ENCODE results near the gene ENTPD8.

ENTPD8 gene

DNA sequence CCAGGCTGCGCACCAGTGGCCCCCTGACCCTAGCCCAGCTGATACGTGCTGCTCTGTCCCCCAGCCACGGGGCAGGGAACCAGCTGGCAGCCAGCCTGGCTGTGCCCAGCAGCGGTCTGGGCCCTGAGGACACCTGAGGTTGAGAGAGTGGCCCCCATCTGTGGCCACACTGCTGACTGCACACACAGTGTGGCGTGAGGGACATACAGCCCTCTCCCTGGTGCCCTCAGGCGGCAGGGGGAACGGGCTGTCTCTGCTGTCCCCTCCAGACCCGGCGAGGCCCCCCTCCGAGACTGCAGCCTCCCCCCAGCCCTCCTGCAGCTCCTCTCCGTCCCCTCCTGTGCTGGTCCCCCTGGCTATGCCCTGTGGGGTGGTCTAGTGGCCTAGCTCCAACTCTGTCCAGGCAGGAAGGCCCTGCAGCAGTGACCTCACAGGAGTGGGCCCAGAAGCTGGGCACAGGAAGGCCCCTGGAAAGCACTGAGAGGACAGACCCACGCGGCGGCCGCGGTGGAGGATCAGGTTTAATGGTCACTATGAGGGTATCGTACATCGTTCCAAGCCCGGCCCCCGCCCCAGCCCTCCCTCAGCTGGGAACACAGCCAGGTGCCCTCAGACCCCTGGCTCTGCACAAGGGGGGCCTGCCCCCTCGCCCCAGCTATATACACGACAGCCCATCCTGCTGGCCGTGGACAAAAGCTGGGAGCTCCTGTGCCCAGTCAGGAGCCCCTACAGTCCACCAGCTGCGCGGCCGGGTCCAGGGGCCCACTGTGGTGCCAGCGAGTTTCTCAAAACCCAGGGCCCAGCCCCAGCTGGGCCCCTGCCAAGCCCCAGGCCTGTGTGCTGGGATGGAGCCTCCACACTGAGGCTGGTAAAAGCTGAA is 6.8 kb upstream of the ENTPD8 start:
- no peak for DNase-seq (ENCODE audit: low spot score)

DNA sequence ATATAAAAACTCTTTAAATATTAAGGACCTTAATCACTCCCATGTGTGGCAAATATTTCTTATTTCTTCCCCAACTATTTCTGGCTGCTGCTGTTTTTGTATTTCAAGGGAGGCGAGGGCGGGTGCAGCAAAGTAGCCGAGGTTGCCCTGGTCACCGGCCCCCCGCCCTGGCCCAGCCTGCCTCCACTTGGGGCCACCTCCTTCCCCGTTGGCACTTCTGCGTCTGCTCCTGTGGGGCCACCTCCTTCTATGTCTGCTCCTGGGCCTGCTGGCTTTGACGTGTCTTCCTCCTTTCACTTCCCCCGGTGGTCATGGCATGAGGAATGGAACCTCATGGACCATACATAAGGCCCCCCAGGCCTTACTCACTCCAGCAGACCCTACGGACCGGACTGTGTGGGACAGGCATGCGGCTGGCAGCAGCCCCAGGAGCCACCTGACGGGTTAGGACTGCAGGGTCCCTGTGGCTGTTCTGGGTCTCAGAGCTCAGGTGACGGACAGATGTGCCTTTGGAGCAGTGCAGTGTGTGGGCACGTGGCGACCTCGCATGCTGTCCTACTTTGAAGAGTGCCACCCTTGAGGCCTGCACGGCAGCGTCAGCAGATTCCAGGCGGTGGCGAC is 5.8 kb upstream of the ENTPD8 start:
- DNase-seq (ENCODE audit: low spot score): no peak

- DNase-seq (ENCODE audit: low spot score): no peak
Measured at GRCh38 chr9:137445930-137446431, 4.8 kb upstream of the ENTPD8 start.

DNA sequence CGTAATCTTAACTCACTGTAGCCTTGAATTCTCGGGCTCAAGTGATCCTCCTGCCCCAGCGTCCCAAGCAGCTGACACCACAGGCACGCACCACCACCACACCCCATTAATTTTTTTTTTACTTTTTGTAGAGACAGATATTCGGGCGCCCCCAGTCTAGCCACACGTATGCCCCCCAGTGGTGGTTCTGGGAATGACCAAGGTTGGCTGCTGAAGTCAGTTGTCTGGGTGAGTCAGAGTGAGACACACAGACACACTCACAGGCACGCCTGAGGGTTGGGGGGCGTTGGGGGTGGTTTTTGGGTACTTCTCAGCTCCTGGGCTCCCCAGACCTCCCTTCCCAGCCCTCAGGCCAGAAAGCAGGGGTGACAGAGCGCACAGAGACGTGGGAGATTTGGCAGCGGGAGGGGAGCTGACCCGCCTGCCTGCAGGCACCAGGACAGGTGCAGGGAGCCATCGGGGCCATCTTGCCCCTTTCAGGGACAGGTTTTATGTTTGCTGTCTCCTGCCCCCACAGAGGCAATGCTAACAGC is 4.2 kb upstream of the ENTPD8 start:
- peak; percentile 74 for DNase-seq (ENCODE audit: low spot score)

- no peak for DNase-seq (ENCODE audit: low spot score)
Measured at GRCh38 chr9:137444106-137444790, 3.1 kb upstream of the ENTPD8 start.

- DNase-seq (ENCODE audit: low spot score): no peak
Measured at GRCh38 chr9:137441935-137442321, 771 bp upstream of the ENTPD8 start.

- DNase-seq (ENCODE audit: low spot score): peak; percentile 1
Measured at GRCh38 chr9:137439158-137439714, 1.9 kb downstream of the ENTPD8 start.

GRCh38 chr9:137438591-137439157 is 2.5 kb downstream of the ENTPD8 start:
- no peak for DNase-seq (ENCODE audit: low spot score)

- peak; percentile 2 for DNase-seq (ENCODE audit: low spot score)
Measured at GRCh38 chr9:137437691-137438590, 3.2 kb downstream of the ENTPD8 start.

DNA sequence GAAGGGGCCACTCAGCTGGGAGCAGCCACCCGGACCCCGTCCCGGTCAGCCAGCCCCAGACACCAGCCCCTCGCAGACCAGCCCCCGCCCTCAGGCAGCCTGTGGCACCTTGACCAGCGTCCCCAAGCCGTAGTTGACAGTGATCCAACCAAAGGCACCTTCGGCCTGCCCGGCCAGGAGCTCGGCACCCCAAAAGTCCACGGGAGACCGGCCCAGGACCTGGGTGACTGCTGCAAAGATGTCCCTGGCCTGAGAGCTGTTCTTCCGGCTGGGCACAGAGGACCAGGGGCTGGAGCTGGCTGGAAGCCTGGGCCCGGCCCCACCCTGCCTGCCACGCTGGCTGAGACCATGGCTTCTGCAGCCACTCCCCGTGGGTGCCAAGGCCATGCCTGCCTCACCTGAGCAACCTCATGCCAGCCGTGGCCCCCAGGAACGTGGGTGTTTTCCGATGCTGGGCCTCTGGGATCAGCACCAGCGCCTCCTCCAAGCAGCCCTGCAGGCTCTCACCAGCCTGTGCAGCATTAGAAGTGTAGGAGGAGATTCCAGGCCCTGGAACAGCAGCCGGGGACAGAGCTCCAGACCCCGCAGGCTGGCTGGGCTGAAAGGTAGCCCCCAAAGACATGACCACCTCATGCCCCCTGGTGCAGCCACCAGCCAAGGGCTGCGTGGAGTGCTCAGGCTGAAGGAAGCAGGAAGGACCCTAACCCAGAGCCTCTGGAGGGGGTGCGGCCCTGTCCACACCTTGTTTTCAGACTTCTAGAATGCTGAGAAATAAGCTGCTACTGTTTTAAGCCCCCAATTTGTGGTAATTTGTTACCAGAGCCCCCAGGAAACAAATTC is 4.2 kb downstream of the ENTPD8 start:
- no peak for DNase-seq (ENCODE audit: low spot score)

- DNase-seq (ENCODE audit: low spot score): peak; percentile 4
Measured at GRCh38 chr9:137435980-137436760, 5.0 kb downstream of the ENTPD8 start.

GRCh38 chr9:137435381-137435891 is 5.7 kb downstream of the ENTPD8 start:
- no peak for DNase-seq (ENCODE audit: low spot score)

DNA sequence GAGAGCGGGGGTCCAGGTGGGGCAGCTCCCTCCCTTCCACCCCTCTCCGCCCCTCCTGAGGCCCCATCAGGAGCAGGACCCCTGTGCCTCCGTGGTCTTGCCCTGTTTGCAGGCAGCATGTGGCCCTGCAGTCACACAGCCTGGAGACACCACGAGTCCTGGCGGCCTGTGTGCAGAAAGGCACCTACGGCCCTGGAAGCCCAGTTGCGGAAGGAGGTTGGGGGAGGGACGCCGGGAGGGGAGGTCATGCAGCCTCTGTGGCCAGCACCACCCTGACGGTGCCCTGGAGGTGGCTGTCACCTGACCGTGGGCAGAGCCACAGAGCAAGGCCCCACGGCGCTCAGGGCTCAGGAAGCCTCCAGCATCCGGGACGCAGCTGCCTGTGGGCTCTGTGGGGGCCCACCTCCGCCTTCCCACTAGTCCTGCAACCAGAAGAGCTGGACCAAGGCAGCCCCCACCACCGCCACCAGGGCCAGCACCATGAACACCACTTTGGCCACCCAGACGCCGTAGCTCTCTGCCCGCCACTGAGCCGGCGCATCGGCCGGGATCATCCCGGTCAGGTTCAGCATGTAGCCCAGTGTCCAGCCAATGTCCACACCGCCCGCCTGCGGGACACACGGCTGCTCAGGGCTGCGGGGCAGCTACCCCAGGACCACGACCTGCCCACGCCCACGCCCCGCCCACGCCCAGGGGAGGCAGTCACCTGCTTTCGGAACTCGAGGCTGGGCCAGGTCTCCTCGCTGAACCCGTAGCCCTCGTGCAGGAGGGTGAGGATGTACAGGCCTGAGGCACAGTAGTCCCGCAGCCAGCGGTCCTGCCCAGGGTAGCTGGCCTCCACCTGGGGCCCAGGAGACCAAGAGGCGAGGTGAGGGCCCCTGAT is 6.4 kb downstream of the ENTPD8 start:
- peak; percentile 2 for DNase-seq (ENCODE audit: low spot score)

DNA sequence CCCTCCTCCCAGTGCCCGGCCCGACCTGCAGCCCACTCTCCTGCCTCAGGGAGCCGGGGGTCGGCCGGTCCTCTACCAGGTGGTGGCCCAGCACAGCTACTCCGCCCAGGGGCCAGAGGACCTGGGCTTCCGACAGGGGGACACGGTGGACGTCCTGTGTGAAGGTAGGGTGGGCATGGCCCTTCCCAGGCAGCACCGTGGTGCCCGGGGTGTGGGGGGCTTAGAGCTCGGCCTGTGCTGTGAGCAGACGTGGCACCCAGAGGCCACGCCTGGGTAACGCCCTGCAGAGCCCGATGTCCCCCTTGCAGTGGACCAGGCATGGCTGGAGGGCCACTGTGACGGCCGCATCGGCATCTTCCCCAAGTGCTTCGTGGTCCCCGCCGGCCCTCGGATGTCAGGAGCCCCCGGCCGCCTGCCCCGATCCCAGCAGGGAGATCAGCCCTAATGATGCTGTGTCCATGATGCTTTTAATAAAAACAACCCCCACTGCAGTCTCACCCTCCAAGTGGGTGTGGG is 7.2 kb downstream of the ENTPD8 start:
- DNase-seq (ENCODE audit: low spot score): no peak

DNA sequence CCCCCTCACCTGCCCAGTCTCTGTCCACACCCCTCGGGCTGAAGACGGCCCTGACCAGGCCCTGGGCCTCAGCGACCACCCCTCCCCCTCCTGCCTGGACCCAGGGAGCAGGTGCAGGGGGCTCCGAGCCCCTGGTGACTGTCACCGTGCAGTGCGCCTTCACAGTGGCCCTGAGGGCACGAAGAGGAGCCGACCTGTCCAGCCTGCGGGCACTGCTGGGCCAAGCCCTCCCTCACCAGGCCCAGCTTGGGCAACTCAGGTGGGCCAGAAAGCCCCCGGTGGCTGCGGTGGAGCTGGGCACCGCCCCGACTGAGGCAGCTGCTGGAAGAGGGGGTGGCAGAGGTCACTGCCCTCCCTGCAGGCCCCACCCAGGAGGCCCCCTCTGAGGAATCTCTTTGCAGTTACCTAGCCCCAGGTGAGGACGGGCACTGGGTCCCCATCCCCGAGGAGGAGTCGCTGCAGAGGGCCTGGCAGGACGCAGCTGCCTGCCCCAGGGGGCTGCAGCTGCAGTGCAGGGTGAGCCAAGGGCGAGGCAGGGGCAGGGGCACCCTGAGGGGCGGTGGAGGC is 7.7 kb downstream of the ENTPD8 start:
- no peak for DNase-seq (ENCODE audit: low spot score)

- no peak for DNase-seq (ENCODE audit: low spot score)
Measured at GRCh38 chr9:137432687-137433348, 8.3 kb downstream of the ENTPD8 start.
